H1 (cell line): Measurements from ENCODE around the gene UNC5B.

Source experiments
- BCL11A ChIP-seq, 2 experiments: IDR thresholded peaks; one replicate each; pipeline ENCODE4 v1.6.1; 2011; ENCODE audit warnings: low read depth in 2 of 2, low read length in 2 of 2, mild to moderate bottlenecking in 2 of 2
- CREB1 ChIP-seq: IDR thresholded peaks from 2 replicates; pipeline ENCODE4 v1.6.1; 2012; ENCODE audit warnings: inconsistent platforms
- CTCF ChIP-seq, 3 experiments: IDR thresholded peaks; 1 replicate in 2 of 3; 2 replicates in 1 of 3; pipeline versions ENCODE4 v1.5.1 to v1.6.1; 2011; ENCODE audit warnings: low read length in 3 of 3, mild to moderate bottlenecking in 3 of 3, inconsistent platforms in 2 of 3, low read depth in 1 of 3, moderate library complexity in 1 of 3; ENCODE audit not compliant: insufficient read depth in 1 of 3; ENCODE audit errors: control extremely low read depth in 1 of 3
- EGR1 ChIP-seq: IDR thresholded peaks from 2 replicates; pipeline ENCODE4 v1.6.1; 2011; ENCODE audit warnings: low read depth, low read length, borderline replicate concordance
- GABPA ChIP-seq: IDR thresholded peaks from 2 replicates; pipeline ENCODE4 v1.6.1; 2011; ENCODE audit warnings: mild to moderate bottlenecking, low read length, moderate library complexity, borderline replicate concordance; ENCODE audit not compliant: insufficient read depth
- POLR2AphosphoS5 ChIP-seq: IDR thresholded peaks from 2 replicates; pipeline ENCODE4 v1.6.1; 2011; ENCODE audit warnings: low read depth, low read length
- SAP30 ChIP-seq: fragments of 300-600 bp; sonication (generic); IDR thresholded peaks from 2 replicates; pipeline ENCODE4 v1.7.1; 2012; ENCODE audit warnings: low read length, moderate library complexity, mild to moderate bottlenecking, inconsistent platforms; ENCODE audit not compliant: insufficient read depth, insufficient replicate concordance
- SIN3A ChIP-seq, 2 experiments: IDR thresholded peaks in 1 of 2; conservative IDR thresholded peaks in 1 of 2; 2 replicates each; pipeline ENCODE4 v1.6.1; 2011 to 2012; ENCODE audit warnings: low read length in 2 of 2, improper control_type of control experiment in 1 of 2, low read depth in 1 of 2, mild to moderate bottlenecking in 1 of 2

GRCh38 chr10:71263376-71263775, 51.0 kb downstream of the UNC5B start:
- TF ChIP-seq SIN3A (conservative IDR thresholded peaks at IDR 0.05 in 1 of 2, IDR thresholded peaks at IDR 0.05 in 1 of 2; ENCODE audit: low read depth in 1 of 2, low read length in 2 of 2) = no peak
- no peak for TF ChIP-seq CREB1
- TF ChIP-seq POLR2AphosphoS5 = no peak
- TF ChIP-seq EGR1 = no peak
- TF ChIP-seq CTCF (IDR thresholded peaks at IDR 0.05; ENCODE audit: control extremely low read depth in 1 of 3, insufficient read depth in 1 of 3, low read depth in 1 of 3, low read length in 3 of 3) = no peak
- TF ChIP-seq BCL11A (IDR thresholded peaks at IDR 0.05; ENCODE audit: low read depth in 2 of 2, low read length in 2 of 2) = no peak
- no peak for TF ChIP-seq GABPA
- no peak for TF ChIP-seq SAP30
